GM21786 (cell line): ENCODE data around the gene SPON2.

ENCODE experiments used
- ATAC-seq: cut with Tn5 transposase; IDR thresholded peaks from one replicate; pipeline ENCODE4 v1.9.1; 2021; ENCODE audit not compliant: unreplicated experiment

The SPON2 gene

GRCh38 chr4:1172228-1172851 lies at the start of gene SPON2:
Gene SPON2 (minus strand): TSS chr4:1172583.
- ATAC-seq: no peak

- ATAC-seq: no peak
Observed at GRCh38 chr4:1221155-1221870, 48.9 kb upstream of the SPON2 start.

GRCh38 chr4:1220566-1220965 lies 48.2 kb upstream of the SPON2 start:
- no peak for ATAC-seq

- no peak for ATAC-seq
Observed at GRCh38 chr4:1219566-1219950, 47.2 kb upstream of the SPON2 start.

- peak; percentile 67 for ATAC-seq
Observed at GRCh38 chr4:1218634-1219565, 46.5 kb upstream of the SPON2 start.

GRCh38 chr4:1217366-1217765 lies 45.0 kb upstream of the SPON2 start:
- no peak for ATAC-seq

- no peak for ATAC-seq
Observed at GRCh38 chr4:1216869-1217294, 44.5 kb upstream of the SPON2 start.

- ATAC-seq: no peak
Observed at GRCh38 chr4:1216076-1216614, 43.8 kb upstream of the SPON2 start.

GRCh38 chr4:1215141-1216075 lies 43.0 kb upstream of the SPON2 start:
- ATAC-seq: peak; percentile 42

- no peak for ATAC-seq
Observed at GRCh38 chr4:1214101-1215095, 42.0 kb upstream of the SPON2 start.

GRCh38 chr4:1213336-1213995 lies 41.1 kb upstream of the SPON2 start:
- ATAC-seq: no peak

GRCh38 chr4:1212546-1213335 lies 40.4 kb upstream of the SPON2 start:
- ATAC-seq: no peak

- no peak for ATAC-seq
Observed at GRCh38 chr4:1211891-1212545, 39.6 kb upstream of the SPON2 start.

GRCh38 chr4:1211371-1211770 lies 39.0 kb upstream of the SPON2 start:
- no peak for ATAC-seq

- ATAC-seq: no peak
Observed at GRCh38 chr4:1210971-1211370, 38.6 kb upstream of the SPON2 start.

GRCh38 chr4:1210241-1210841 lies 38.0 kb upstream of the SPON2 start:
- ATAC-seq: no peak

- ATAC-seq: no peak
Observed at GRCh38 chr4:1209821-1210220, 37.4 kb upstream of the SPON2 start.
